AG08396 (cell line): ENCODE results near the gene SYTL3.
"Not testable (repeated sequence)": the region's sequence is repeated elsewhere in the genome, so short reads cannot be mapped to it uniquely, and the experiment has no call there.

Experiments used
- DNase-seq: peaks from one replicate; pipeline ENCODE4 v3.0.0; 2012; ENCODE audit warnings: low spot score, mixed read lengths

Gene SYTL3

GRCh38 chr6:158642097-158642601 is 7.7 kb upstream of the SYTL3 start:
- peak; percentile 70 for DNase-seq

GRCh38 chr6:158643836-158644230 is 6.0 kb upstream of the SYTL3 start:
- DNase-seq: no peak

GRCh38 chr6:158644231-158645063 is 5.4 kb upstream of the SYTL3 start, which contains the start of gene DYNLT1:
Gene DYNLT1 (minus strand): TSS chr6:158644743. CDS start chr6:158644708, 35 bp downstream.
- peak; percentile 97 for DNase-seq

GRCh38 chr6:158645064-158646022 is 4.5 kb upstream of the SYTL3 start:
- no peak for DNase-seq

- DNase-seq: no peak
Observed at GRCh38 chr6:158646023-158646910, 3.6 kb upstream of the SYTL3 start.

GRCh38 chr6:158647501-158647900 is 2.4 kb upstream of the SYTL3 start:
- no peak for DNase-seq

- peak; percentile 65 for DNase-seq
Observed at GRCh38 chr6:158648682-158649131, 1.1 kb upstream of the SYTL3 start.

GRCh38 chr6:158651981-158652737 is 2.3 kb downstream of the SYTL3 start:
- not testable (repeated sequence) for DNase-seq

GRCh38 chr6:158653577-158654354 is 3.9 kb downstream of the SYTL3 start:
- no peak for DNase-seq

GRCh38 chr6:158654498-158654897 is 4.6 kb downstream of the SYTL3 start:
- DNase-seq: peak; percentile 84

GRCh38 chr6:158654960-158655489 is 5.2 kb downstream of the SYTL3 start:
- DNase-seq: no peak

- DNase-seq: no peak
Observed at GRCh38 chr6:158655569-158656450, 6.0 kb downstream of the SYTL3 start.

GRCh38 chr6:158656986-158657385 is 7.1 kb downstream of the SYTL3 start:
- DNase-seq: not testable (repeated sequence)

GRCh38 chr6:158660333-158660754 is 10.5 kb downstream of the SYTL3 start:
- DNase-seq: no peak

- no peak for DNase-seq
Observed at GRCh38 chr6:158661156-158661685, 11.4 kb downstream of the SYTL3 start.

GRCh38 chr6:158662607-158662953 is 12.7 kb downstream of the SYTL3 start:
- no peak for DNase-seq

GRCh38 chr6:158662954-158663624 is 13.2 kb downstream of the SYTL3 start:
- DNase-seq: no peak
